ENCODE measurements around the gene CMIP.

Gene CMIP

GRCh38 chr16:81408409-81408950 is 36.1 kb upstream of the CMIP start:
- Histone ChIP-seq H3K27me3 (ENCODE audit: insufficient read depth, low read length, poor library complexity, severe bottlenecking) (no peaks in the 10 kb centered on the region), H3K4me1 (ENCODE audit: insufficient read depth, low read length, poor library complexity, severe bottlenecking) (no peaks in the 10 kb centered on the region), H3K9me3 (ENCODE audit: insufficient read depth, low read depth, low read length) (no peaks in the 10 kb centered on the region), H3K9ac (ENCODE audit: low read depth, low read length, poor library complexity, severe bottlenecking) (no peak overlapping the region), H3K36me3 (ENCODE audit: insufficient read depth, low read length) (no peaks in the 10 kb centered on the region), H3K79me2 (ENCODE audit: insufficient read depth, low read length) (no peaks in the 10 kb centered on the region), H3K4me2 (ENCODE audit: low read depth, low read length, poor library complexity, severe bottlenecking) (no peak overlapping the region), H2AFZ (ENCODE audit: low read length) (no peak overlapping the region), H3K4me3 (ENCODE audit: low read length, poor library complexity, severe bottlenecking) (no peak overlapping the region), H3F3A (ENCODE audit: low read depth) (no peaks in the 10 kb centered on the region), H4K20me1 (ENCODE audit: insufficient read depth, low read length, poor library complexity, severe bottlenecking) (no peaks in the 10 kb centered on the region), H3K9me2 (replicated peaks; ENCODE audit: low read depth, low read length) (no peaks in the 10 kb centered on the region)
- TF ChIP-seq EZH2phosphoT487 (IDR thresholded peaks at IDR 0.05; ENCODE audit: borderline replicate concordance) (no peak), CTCF (conservative IDR thresholded peaks at IDR 0.05; ENCODE audit: low read length) (no peak)

- no peak overlapping the region for H3K4me3 ChIP-seq (ENCODE audit: low read length, poor library complexity, severe bottlenecking)
- no peak overlapping the region for H3K4me2 ChIP-seq (ENCODE audit: low read depth, low read length, poor library complexity, severe bottlenecking)
- H3K9ac ChIP-seq (ENCODE audit: low read depth, low read length, poor library complexity, severe bottlenecking): no peak overlapping the region
- H4K20me1 ChIP-seq (ENCODE audit: insufficient read depth, low read length, poor library complexity, severe bottlenecking): no peaks in the 10 kb centered on the region
- H2AFZ ChIP-seq (ENCODE audit: low read length): no peak overlapping the region
- H3K27me3 ChIP-seq (ENCODE audit: insufficient read depth, low read length, poor library complexity, severe bottlenecking): no peaks in the 10 kb centered on the region
- H3K4me1 ChIP-seq (ENCODE audit: insufficient read depth, low read length, poor library complexity, severe bottlenecking): no peaks in the 10 kb centered on the region
- no peaks in the 10 kb centered on the region for H3K36me3 ChIP-seq (ENCODE audit: insufficient read depth, low read length)
- TF ChIP-seq EZH2phosphoT487 (IDR thresholded peaks at IDR 0.05; ENCODE audit: borderline replicate concordance): no peak
- no peak for TF ChIP-seq CTCF (conservative IDR thresholded peaks at IDR 0.05; ENCODE audit: low read length)
- H3K79me2 ChIP-seq (ENCODE audit: insufficient read depth, low read length): no peaks in the 10 kb centered on the region
- no peaks in the 10 kb centered on the region for H3K9me3 ChIP-seq (ENCODE audit: insufficient read depth, low read depth, low read length)
- H3F3A ChIP-seq (ENCODE audit: low read depth): no peaks in the 10 kb centered on the region
- no peaks in the 10 kb centered on the region for H3K9me2 ChIP-seq (replicated peaks; ENCODE audit: low read depth, low read length)
Measured at GRCh38 chr16:81409016-81409556, 35.5 kb upstream of the CMIP start.

- no peak overlapping the region for H3K9ac ChIP-seq (ENCODE audit: low read depth, low read length, poor library complexity, severe bottlenecking)
Measured at GRCh38 chr16:81410643-81411293, 33.8 kb upstream of the CMIP start.

More at GRCh38 chr16:81410643-81411293, 33.8 kb upstream of the CMIP start:
- Histone ChIP-seq H3K27me3 (ENCODE audit: insufficient read depth, low read length, poor library complexity, severe bottlenecking) (no peaks in the 10 kb centered on the region), H3K9me2 (replicated peaks; ENCODE audit: low read depth, low read length) (no peaks in the 10 kb centered on the region), H3K4me2 (ENCODE audit: low read depth, low read length, poor library complexity, severe bottlenecking) (no peak overlapping the region), H3K4me3 (ENCODE audit: low read length, poor library complexity, severe bottlenecking) (no peak overlapping the region), H3K36me3 (ENCODE audit: insufficient read depth, low read length) (no peaks in the 10 kb centered on the region), H3F3A (ENCODE audit: low read depth) (no peaks in the 10 kb centered on the region), H4K20me1 (ENCODE audit: insufficient read depth, low read length, poor library complexity, severe bottlenecking) (no peaks in the 10 kb centered on the region), H2AFZ (ENCODE audit: low read length) (no peak overlapping the region), H3K4me1 (ENCODE audit: insufficient read depth, low read length, poor library complexity, severe bottlenecking) (no peaks in the 10 kb centered on the region), H3K9me3 (ENCODE audit: insufficient read depth, low read depth, low read length) (no peaks in the 10 kb centered on the region), H3K79me2 (ENCODE audit: insufficient read depth, low read length) (no peaks in the 10 kb centered on the region)
- TF ChIP-seq CTCF (conservative IDR thresholded peaks at IDR 0.05; ENCODE audit: low read length) (no peak), EZH2phosphoT487 (IDR thresholded peaks at IDR 0.05; ENCODE audit: borderline replicate concordance) (no peak)

Measured in Loucy (cell line).